Hematopoietic multipotent progenitor cell treated with erythropoietin and hydrocortisone succinate and interleukin-3 and kit ligand, for 8 days (in vitro differentiated cells): ENCODE results near the gene CDC37L1.
A peak's percentile ranks its signal among the peaks of the same experiment; 100 is the strongest.
"Not testable (repeated sequence)": the region's sequence is repeated elsewhere in the genome, so short reads cannot be mapped to it uniquely, and the experiment has no call there.

Experiments
- DNase-seq: peaks from one replicate; pipeline ENCODE4 v3.0.0-alpha.2; 2015

Gene CDC37L1

GRCh38 chr9:4679268-4680172 is at the start of gene CDC37L1:
Gene CDC37L1, plus strand, starts transcription at chr9:4679569. Its CDS starts 199 bp downstream, at chr9:4679768.
- DNase-seq = peak; percentile 96

DNA sequence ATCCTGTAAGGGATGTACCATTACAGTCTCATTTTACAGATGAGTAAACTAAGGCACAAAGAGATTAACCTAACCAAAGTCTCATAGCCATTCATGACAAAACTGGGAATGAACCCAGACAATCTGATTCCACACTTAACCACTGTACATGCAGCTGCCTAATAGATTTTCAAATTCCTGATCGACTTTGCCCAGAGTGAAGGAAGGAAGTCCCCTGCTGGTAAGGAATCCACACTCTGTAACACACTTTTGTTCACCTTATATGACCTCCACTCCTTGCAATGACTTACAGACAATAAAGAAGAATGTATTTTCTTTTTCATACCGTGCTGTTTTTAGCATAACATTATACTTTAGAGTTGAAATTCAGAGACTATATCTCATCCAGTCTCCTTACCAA is 48.5 kb upstream of the CDC37L1 start:
- no peak for DNase-seq

DNA sequence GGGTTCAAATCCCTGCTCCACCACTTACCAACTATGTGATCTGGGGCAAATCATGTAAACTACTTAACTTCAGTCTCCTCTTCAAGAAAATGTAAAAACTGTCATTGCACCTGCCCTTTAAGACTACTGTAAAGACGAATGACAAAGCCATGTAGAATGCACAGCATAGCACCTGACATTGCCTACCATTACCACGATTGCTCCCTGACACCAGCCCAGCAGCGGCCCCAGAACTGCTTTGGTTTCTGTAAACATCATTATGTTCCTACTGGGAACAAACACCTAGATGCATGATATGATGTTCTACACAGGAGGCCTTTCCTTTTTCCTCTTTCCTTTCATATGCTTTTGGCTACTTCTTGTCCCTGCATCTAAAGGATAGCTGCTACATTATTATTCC is 40.4 kb upstream of the CDC37L1 start:
- DNase-seq = no peak

- no peak for DNase-seq
Observed at GRCh38 chr9:4639420-4639819, 39.9 kb upstream of the CDC37L1 start.

GRCh38 chr9:4640027-4640426 is 39.3 kb upstream of the CDC37L1 start:
- peak; percentile 33 for DNase-seq

GRCh38 chr9:4642351-4642750 is 37.0 kb upstream of the CDC37L1 start:
- no peak for DNase-seq

- no peak for DNase-seq
Observed at GRCh38 chr9:4654084-4654483, 25.3 kb upstream of the CDC37L1 start.

GRCh38 chr9:4654538-4654937 is 24.8 kb upstream of the CDC37L1 start:
- no peak for DNase-seq

DNA sequence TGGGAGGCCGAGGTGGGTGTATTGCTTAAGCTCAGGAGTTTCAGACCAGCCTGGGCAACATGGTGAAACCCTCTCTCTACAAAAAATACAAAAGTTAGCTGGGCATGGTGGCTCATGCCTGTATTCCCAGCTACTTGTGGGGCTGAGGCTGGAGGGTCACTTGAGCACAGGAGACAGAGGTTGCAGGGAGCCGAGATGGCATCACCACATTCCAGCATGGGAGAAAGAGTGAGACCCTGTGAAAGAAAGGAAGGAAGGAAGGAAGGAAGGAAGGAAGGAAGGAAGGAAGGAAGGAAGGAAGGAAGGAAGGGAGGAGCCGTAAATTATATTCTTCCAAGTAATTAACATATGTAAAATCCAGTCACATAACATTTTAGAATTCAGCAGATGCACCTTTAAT is 23.2 kb upstream of the CDC37L1 start:
- not testable (repeated sequence) for DNase-seq

DNA sequence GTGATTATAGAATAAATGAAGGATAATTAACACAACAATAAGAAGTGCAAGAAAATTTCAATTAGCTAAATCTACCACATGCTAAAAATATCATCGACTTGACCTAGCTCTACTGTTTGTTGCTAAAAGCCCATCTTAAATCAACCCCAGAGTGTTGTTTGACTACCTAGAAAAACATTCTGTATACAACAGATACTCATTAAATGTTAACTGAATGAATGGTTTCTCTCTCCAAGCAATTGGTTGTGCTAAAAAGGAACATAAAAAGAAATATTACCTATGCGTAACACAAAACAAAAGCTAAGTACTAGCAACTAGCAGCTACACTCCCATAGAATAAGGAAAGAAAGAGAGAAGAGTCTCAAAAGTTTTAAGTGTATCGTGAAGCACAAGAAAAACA is 22.7 kb upstream of the CDC37L1 start:
- no peak for DNase-seq

GRCh38 chr9:4657426-4658159 is 21.8 kb upstream of the CDC37L1 start:
- no peak for DNase-seq

DNA sequence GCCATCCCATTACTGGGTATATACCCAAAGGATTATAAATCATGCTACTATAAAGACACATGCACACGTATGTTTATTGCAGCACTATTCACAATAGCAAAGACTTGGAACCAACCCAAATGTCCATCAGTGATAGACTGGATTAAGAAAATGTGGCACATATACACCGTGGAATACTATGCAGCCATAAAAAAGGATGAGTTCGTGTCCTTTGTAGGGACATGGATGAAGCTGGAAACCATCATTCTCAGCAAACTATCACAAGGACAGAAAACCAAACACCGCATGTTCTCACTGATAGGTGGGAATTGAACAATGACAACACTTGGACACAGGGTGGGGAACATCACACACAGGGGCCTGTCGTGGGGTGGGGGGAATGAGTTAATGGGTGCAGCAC is 18.7 kb upstream of the CDC37L1 start:
- DNase-seq = not testable (repeated sequence)

DNA sequence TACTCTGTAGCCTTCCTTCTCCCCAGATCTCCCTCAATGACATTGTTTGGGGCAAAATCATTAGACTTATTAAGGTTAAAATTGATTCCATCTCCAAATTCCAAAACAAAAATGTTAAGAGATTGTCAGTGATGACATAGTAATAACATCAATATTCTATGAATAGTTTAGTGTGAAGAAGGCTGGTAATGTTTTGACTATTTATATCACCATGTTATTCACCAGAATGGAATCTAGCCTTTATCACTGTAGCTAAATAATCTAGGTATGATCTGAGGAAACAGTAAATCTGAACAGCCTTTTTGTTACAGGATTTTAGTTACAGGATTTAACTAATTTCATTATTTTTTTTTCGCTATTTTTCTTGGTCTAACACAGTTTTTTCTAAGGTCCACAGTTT is 18.2 kb upstream of the CDC37L1 start:
- no peak for DNase-seq

DNA sequence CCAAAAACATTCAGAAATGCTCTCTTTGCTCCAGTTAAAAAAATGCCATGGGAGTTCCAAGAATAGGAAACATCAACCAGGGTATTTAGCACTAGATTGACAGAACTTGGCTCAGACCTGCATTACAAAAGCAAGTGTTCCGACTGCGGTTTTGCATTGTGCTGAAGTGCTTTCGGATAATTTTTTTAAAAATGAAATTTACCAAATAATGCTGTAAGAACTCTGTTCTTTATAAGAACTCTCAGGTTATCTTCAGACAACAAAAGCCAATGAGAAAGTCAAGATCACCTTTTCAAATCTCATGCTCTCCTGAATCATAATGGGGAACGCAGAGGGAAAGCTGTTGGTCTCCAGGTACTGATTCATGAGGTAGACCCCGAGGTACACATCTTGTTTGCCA is 17.8 kb upstream of the CDC37L1 start:
- no peak for DNase-seq

GRCh38 chr9:4662108-4662988 is 17.0 kb upstream of the CDC37L1 start, which contains the start of gene PLPP6:
Gene PLPP6, plus strand, starts transcription at chr9:4662294. Its CDS starts 82 bp downstream, at chr9:4662376.
- DNase-seq = peak; percentile 85

DNA sequence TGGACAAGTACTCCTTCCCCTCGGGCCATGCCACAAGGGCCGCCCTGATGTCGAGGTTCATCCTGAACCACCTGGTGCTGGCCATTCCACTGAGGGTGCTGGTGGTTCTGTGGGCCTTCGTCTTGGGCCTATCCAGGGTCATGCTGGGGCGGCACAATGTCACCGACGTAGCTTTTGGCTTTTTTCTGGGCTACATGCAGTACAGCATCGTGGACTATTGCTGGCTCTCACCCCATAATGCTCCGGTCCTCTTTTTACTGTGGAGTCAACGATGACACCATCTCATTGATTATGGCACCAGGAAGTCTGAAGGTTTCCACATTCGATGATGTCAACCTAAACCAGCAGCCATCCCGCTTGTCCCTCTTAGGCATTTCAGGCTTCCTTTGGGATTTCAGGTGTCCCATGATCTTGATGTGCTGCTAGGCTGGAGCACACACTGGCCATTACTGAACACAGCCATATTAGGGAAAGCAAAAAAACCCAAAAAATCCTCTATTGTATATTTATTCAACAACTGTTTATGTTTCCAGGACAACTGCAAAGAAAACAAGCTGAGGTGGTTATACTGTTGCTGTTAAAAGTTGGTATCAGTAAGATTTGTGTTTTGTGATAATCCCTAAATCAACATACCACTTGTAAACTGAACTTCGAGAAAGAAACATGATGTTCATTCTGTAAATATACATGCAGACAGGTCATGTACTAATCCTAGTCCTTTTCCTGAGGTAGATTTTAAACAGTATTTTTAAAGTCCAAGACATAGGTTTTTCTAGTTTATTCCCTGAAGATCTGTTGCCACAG is 16.2 kb upstream of the CDC37L1 start:
- DNase-seq = no peak

- DNase-seq = no peak
Observed at GRCh38 chr9:4663956-4664355, 15.4 kb upstream of the CDC37L1 start.

GRCh38 chr9:4665357-4665756 is 14.0 kb upstream of the CDC37L1 start:
- no peak for DNase-seq

DNA sequence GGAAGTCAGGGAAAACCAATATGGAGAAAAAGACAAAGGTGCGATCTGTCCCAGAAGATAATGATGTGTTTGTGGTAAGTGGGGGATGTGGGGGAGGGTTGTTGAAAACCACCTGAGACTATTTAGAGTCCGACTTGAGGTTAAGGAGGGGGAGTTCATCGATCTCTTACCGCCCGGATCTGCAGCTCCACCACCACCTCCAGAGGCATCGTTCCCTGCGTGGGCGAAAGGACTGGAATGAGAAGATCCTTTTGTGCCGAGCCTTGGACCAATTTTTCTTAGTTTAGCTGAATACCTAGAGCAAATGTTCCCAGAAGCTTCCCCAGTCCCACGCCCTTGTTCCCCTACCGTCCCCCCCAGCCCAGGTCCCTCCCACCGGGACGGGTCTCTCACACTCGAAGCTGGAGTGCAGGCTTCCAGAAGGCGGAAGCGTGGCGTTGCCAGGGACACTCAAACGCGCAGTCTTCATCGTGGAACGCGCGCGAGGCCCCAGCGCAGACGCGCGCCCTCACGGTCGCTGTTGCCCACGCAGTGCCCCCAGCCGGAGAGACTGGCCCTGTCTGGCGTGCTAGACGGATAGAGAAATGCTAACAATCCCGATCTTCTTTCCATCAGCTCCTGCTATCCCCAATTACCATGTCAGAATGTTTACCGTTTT is 13.2 kb upstream of the CDC37L1 start, which contains the start of gene SPATA6L:
TSS of gene SPATA6L (minus strand) at position 439 of the 658 bp plus-strand sequence. CDS start at position 209, 230 bp downstream.
- peak; percentile 61 for DNase-seq

DNA sequence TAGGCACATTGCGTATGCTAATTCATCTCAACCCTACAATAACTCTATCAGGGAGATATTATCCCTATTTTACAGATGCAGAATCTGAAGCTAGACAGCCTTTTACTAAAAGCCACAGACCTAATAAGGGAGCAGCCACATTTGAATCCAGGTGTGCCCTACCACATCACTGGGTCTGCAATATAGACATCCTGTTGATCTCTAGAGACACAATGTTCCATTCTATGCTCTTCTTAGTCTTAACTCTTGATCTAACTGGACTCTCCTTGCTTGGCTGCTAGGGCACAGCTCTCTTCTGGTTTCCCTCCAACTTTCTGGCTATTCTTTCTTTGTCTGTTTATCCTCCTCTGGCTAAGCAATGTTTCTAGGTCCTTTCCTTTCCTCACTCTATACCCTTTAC is 11.7 kb upstream of the CDC37L1 start:
- DNase-seq = no peak

GRCh38 chr9:4668604-4669003 is 10.8 kb upstream of the CDC37L1 start:
- no peak for DNase-seq
